Thymus (tissue), 11 donors: ENCODE measurements around the gene TSPAN33. TPM values are rescaled to one million over a fixed set of nuclear protein-coding genes. Genes with fewer than 3 reads are reported as not detected.

Experiments used
- DNase-seq, 9 donors: peaks; one replicate each; pipeline ENCODE4 v3.0.0-alpha.2; 2013; ENCODE audit warnings: low spot score in 9 of 9, low read depth in 6 of 9, missing footprints in 1 of 9
- H3K27ac ChIP-seq, 2 donors: one replicate each; pipeline ENCODE4 v1.5.1; 2013; ENCODE audit warnings: control low read depth in 1 of 2, low read depth in 1 of 2, low read length in 1 of 2, mild to moderate bottlenecking in 1 of 2, moderate library complexity in 1 of 2
- H3K27me3 ChIP-seq, 2 donors: one replicate each; pipeline ENCODE4 v1.5.1; 2013; ENCODE audit warnings: low read length in 1 of 2; ENCODE audit not compliant: control insufficient read depth in 2 of 2, insufficient read depth in 1 of 2
- H3K36me3 ChIP-seq, 2 donors: one replicate each; pipeline ENCODE4 v1.5.1; 2013; ENCODE audit warnings: low read length in 1 of 2, mild to moderate bottlenecking in 1 of 2, moderate library complexity in 1 of 2; ENCODE audit not compliant: control insufficient read depth in 2 of 2, insufficient read depth in 2 of 2
- H3K4me1 ChIP-seq, 2 donors: one replicate each; pipeline ENCODE4 v1.5.1; 2013; ENCODE audit warnings: low read length in 2 of 2; ENCODE audit not compliant: control insufficient read depth in 2 of 2, insufficient read depth in 2 of 2
- H3K4me3 ChIP-seq, 2 donors: one replicate each; pipeline ENCODE4 v1.5.1; 2013; ENCODE audit warnings: low read length in 2 of 2, control low read depth in 1 of 2, mild to moderate bottlenecking in 1 of 2
- H3K9me3 ChIP-seq, 2 donors: one replicate each; pipeline ENCODE4 v1.5.1; 2013; ENCODE audit warnings: low read length in 1 of 2, mild to moderate bottlenecking in 1 of 2; ENCODE audit not compliant: control insufficient read depth in 2 of 2, insufficient read depth in 1 of 2
- WGBS: extraction: QIAGEN DNeasy Blood & Tissue Kit; methylation state at CpG from one replicate; pipeline ENCODE4 v1.1.7; 2013; 5-methylcytosine and 5-hydroxymethylcytosine counted together
- polyA plus RNA-seq: library from polyadenylated mRNA; stranded (reverse); fragments of 200-250 nt; gene quantifications from one replicate; pipeline ENCODE4 v1.2.3, GENCODE V29; 2013
- total RNA-seq: library from RNA; stranded (reverse); fragments of 120-200 nt; gene quantifications from one replicate; pipeline ENCODE4 v1.2.4, GENCODE V29; 2013
- donor health status: healthy.

Gene TSPAN33
- total and polyA plus RNA-seq, 2 donors, result 23.4 to 29.2 TPM

- H3K27me3 ChIP-seq, result peaks cover 0 to 5% of the 10 kb centered on the region in 2 donors
- DNase-seq, result no peak
- H3K27ac ChIP-seq, result no peak overlapping the region
- H3K36me3 ChIP-seq, result no peaks in the 10 kb centered on the region
- H3K4me1 ChIP-seq, result peaks cover 0 to 7% of the 10 kb centered on the region in 2 donors
- 92% methylated on average over 50 of the region's 50 CpGs for WGBS
- H3K4me3 ChIP-seq, result no peak overlapping the region
- H3K9me3 ChIP-seq, result peaks cover 0 to 7% of the 10 kb centered on the region in 2 donors
Observed at GRCh38 chr7:129126314-129126713, 18.2 kb upstream of the TSPAN33 start.

- no peak overlapping the region for H3K4me3 ChIP-seq
- peaks cover 0 to 4% of the 10 kb centered on the region in 2 donors for H3K4me1 ChIP-seq
- DNase-seq, result no peak
- H3K9me3 ChIP-seq, result peaks cover 0 to 3% of the 10 kb centered on the region in 2 donors
- 96% methylated on average over 24 of the region's 24 CpGs for whole genome bisulfite sequencing
- no peak overlapping the region for H3K27ac ChIP-seq
- no peaks in the 10 kb centered on the region for H3K36me3 ChIP-seq
- H3K27me3 ChIP-seq, result peaks cover 0 to 5% of the 10 kb centered on the region in 2 donors
Observed at GRCh38 chr7:129127154-129127553, 17.4 kb upstream of the TSPAN33 start.

- Histone ChIP-seq H3K27me3 (peaks cover 0 to 5% of the 10 kb centered on the region in 2 donors), H3K9me3 (peaks cover 0 to 3% of the 10 kb centered on the region in 2 donors), H3K36me3 (no peaks in the 10 kb centered on the region), H3K27ac (no peak overlapping the region), H3K4me3 (no peak overlapping the region), H3K4me1 (peaks cover 0 to 2% of the 10 kb centered on the region in 2 donors)
- DNase-seq, result no peak
- WGBS, result 98% methylated on average over 28 of the region's 28 CpGs
Observed at GRCh38 chr7:129127601-129128000, 16.9 kb upstream of the TSPAN33 start.

- Histone ChIP-seq H3K4me1 (peaks cover 0 to 18% of the 10 kb centered on the region in 2 donors), H3K27ac (peak overlapping the region in 1 of 2 donors; percentile 33), H3K27me3 (no peaks in the 10 kb centered on the region), H3K36me3 (no peaks in the 10 kb centered on the region), H3K4me3 (no peak overlapping the region), H3K9me3 (no peaks in the 10 kb centered on the region)
- peak in 1 of 9 donors; percentile 18 for DNase-seq
- 84% methylated on average over 6 of the region's 6 CpGs for WGBS
Observed at GRCh38 chr7:129134356-129134987, 10.0 kb upstream of the TSPAN33 start.

- Histone ChIP-seq H3K27ac (peak overlapping the region; percentile 76 to 79), H3K4me1 (peaks cover 0 to 18% of the 10 kb centered on the region in 2 donors), H3K4me3 (no peak overlapping the region), H3K27me3 (no peaks in the 10 kb centered on the region), H3K9me3 (no peaks in the 10 kb centered on the region), H3K36me3 (no peaks in the 10 kb centered on the region)
- DNase-seq, result peak in 3 of 9 donors; percentile 26 to 71 (median 32)
- 13% methylated on average over 3 of the region's 3 CpGs for whole genome bisulfite sequencing
Observed at GRCh38 chr7:129136887-129137642, 7.4 kb upstream of the TSPAN33 start.

GRCh38 chr7:129143724-129144094 lies 798 bp upstream of the TSPAN33 start:
- H3K27me3 ChIP-seq, result peaks cover 2 to 24% of the 10 kb centered on the region in 2 donors
- DNase-seq, result no peak
- peaks cover 0 to 17% of the 10 kb centered on the region in 2 donors for H3K4me1 ChIP-seq
- 63% methylated on average over 10 of the region's 10 CpGs for WGBS
- H3K27ac ChIP-seq, result no peak overlapping the region
- H3K36me3 ChIP-seq, result no peaks in the 10 kb centered on the region
- H3K4me3 ChIP-seq, result no peak overlapping the region
- no peaks in the 10 kb centered on the region for H3K9me3 ChIP-seq

GRCh38 chr7:129144834-129145668 lies 544 bp downstream of the TSPAN33 start:
- DNase-seq, result peak in 1 of 9 donors; percentile 39
- WGBS, result 2% methylated on average over 58 of the region's 58 CpGs
- Histone ChIP-seq H3K27ac (no peak overlapping the region), H3K4me1 (peaks cover 0 to 17% of the 10 kb centered on the region in 2 donors), H3K36me3 (no peaks in the 10 kb centered on the region), H3K4me3 (peak overlapping the region; percentile 57 to 64), H3K27me3 (peaks cover 2 to 24% of the 10 kb centered on the region in 2 donors), H3K9me3 (no peaks in the 10 kb centered on the region)

- no peaks in the 10 kb centered on the region for H3K9me3 ChIP-seq
- WGBS, result 93% methylated on average over 8 of the region's 8 CpGs
- DNase-seq, result no peak
- H3K36me3 ChIP-seq, result no peaks in the 10 kb centered on the region
- peaks cover 0 to 17% of the 10 kb centered on the region in 2 donors for H3K4me1 ChIP-seq
- no peak overlapping the region for H3K27ac ChIP-seq
- H3K4me3 ChIP-seq, result no peak overlapping the region
- H3K27me3 ChIP-seq, result peaks cover 2 to 24% of the 10 kb centered on the region in 2 donors
Observed at GRCh38 chr7:129146237-129146979, 1.9 kb downstream of the TSPAN33 start.
